Panc1 (cell line): Measurements from ENCODE around the gene RGS3. TPM values are rescaled to one million over a fixed set of nuclear protein-coding genes. Genes with fewer than 3 reads are reported as not detected.

Source experiments
- ATAC-seq: fragments of 200-7000 bp; cut with Tn5 transposase; 2 replicates; pipeline ENCODE4 v1.9.1; 2020; ENCODE audit warnings: mild to moderate bottlenecking, moderate library complexity
- BruUV-seq: library from RNA; stranded (reverse); fragments of 400-500 nt; replicated peaks from 2 replicates; lab custom pipeline; 2021; lab: Mats Ljungman, UMichigan
- CTCF ChIA-PET: fragments of 300-600 bp; sonication (Branson Sonifier 250); formaldehyde crosslinking; loops from one replicate; lab custom pipeline; 2022; ENCODE audit warnings: antibody characterized with exemption; lab: Charles Lee
- POLR2A ChIA-PET: fragments of 300-600 bp; sonication (Branson Sonifier 250); formaldehyde crosslinking; loops from one replicate; lab custom pipeline; 2022; ENCODE audit warnings: antibody characterized with exemption; lab: Charles Lee
- DNase-seq: peaks from one replicate; pipeline ENCODE4 v3.0.0-alpha.2; 2010; ENCODE audit warnings: low read depth, low spot score
- H3K27ac ChIP-seq: 2 replicates; pipeline ENCODE4 v1.5.1; 2011; ENCODE audit warnings: mild to moderate bottlenecking, low read length, inconsistent platforms
- H3K27me3 ChIP-seq: fragments of 200-500 bp; sonication (Bioruptor generic); 2 replicates; pipeline ENCODE4 v1.6.0; 2014; ENCODE audit warnings: low read length, inconsistent platforms; ENCODE audit not compliant: control insufficient read depth, insufficient read depth
- H3K36me3 ChIP-seq: fragments of 200-500 bp; sonication (Bioruptor generic); 2 replicates; pipeline ENCODE4 v1.5.1; 2014; ENCODE audit warnings: inconsistent platforms, mild to moderate bottlenecking, low read length, moderate library complexity; ENCODE audit not compliant: control insufficient read depth, insufficient read depth
- H3K4me1 ChIP-seq: 2 replicates; pipeline ENCODE4 v1.5.1; 2011; ENCODE audit warnings: inconsistent platforms, mild to moderate bottlenecking, low read length, moderate library complexity; ENCODE audit not compliant: control insufficient read depth, insufficient read depth
- H3K4me3 ChIP-seq, 2 experiments: 2 replicates each; pipeline ENCODE4 v1.5.1; 2011 to 2012; ENCODE audit warnings: low read depth in 2 of 2, low read length in 2 of 2, mild to moderate bottlenecking in 2 of 2, inconsistent platforms in 1 of 2, moderate library complexity in 1 of 2
- H3K9me3 ChIP-seq: fragments of 200-500 bp; sonication (Bioruptor generic); 2 replicates; pipeline ENCODE4 v1.5.1; 2014; ENCODE audit warnings: low read depth, mild to moderate bottlenecking, inconsistent platforms, low read length, moderate library complexity; ENCODE audit not compliant: control insufficient read depth, insufficient read depth
- CTCF ChIP-seq: fragments of 450-650 bp; IDR thresholded peaks from 2 replicates; pipeline ENCODE4 v1.5.1; 2017; ENCODE audit warnings: mild to moderate bottlenecking
- POLR2AphosphoS5 ChIP-seq: IDR thresholded peaks from 2 replicates; pipeline ENCODE4 v1.6.1; 2012; ENCODE audit warnings: mild to moderate bottlenecking, low read depth, low read length, moderate library complexity
- REST ChIP-seq, 2 experiments: IDR thresholded peaks; 2 replicates each; pipeline ENCODE4 v1.6.1; 2011 to 2012; ENCODE audit warnings: low read depth in 2 of 2, control low read depth in 1 of 2, low read length in 1 of 2, mild to moderate bottlenecking in 1 of 2, moderate library complexity in 1 of 2; ENCODE audit not compliant: insufficient read depth in 1 of 2
- SIN3A ChIP-seq: IDR thresholded peaks from 2 replicates; pipeline ENCODE4 v1.6.1; 2012; ENCODE audit warnings: low read depth, mild to moderate bottlenecking, low read length, moderate library complexity, borderline replicate concordance; ENCODE audit not compliant: insufficient read depth
- TCF7L2 ChIP-seq: IDR thresholded peaks from 2 replicates; pipeline ENCODE4 v1.6.1; 2011; ENCODE audit warnings: mild to moderate bottlenecking, low read depth, low read length, inconsistent platforms
- in situ Hi-C: cut with HindIII; loops from 2 replicates; pipeline ENCODE4 v1.10.0; 2016; ENCODE audit warnings: low sequenced_read_pairs, low pct_unique_long_range_greater_than_20kb
- intact Hi-C: fragments of 100-400 bp; cut with micrococcal nuclease; formaldehyde crosslinking; loops from one replicate; pipeline ENCODE4 v1.10.0; 2022; ENCODE audit not compliant: unreplicated experiment
- total RNA-seq: library from RNA; stranded (reverse); gene quantifications from one replicate; pipeline ENCODE4 v1.2.1, GENCODE V29; 2021; ENCODE audit not compliant: unreplicated experiment

RGS3 gene
- total RNA-seq, 1 experiment from 2014 or later = 15.1 TPM

- Histone ChIP-seq H3K4me1 (no peaks in the 10 kb centered on the region), H3K27ac (no peak overlapping the region), H3K27me3 (no peaks in the 10 kb centered on the region), H3K9me3 (no peaks in the 10 kb centered on the region), H3K36me3 (no peaks in the 10 kb centered on the region), H3K4me3 (no peak overlapping the region)
- no TSS peak for BruUV-seq
- POLR2A ChIA-PET = interaction anchor here (0.6 to 0.7 kb wide), 2 partner anchors 16 to 1068 kb away, joined by 5 to 10 read pairs; no protein-coding TSS in a partner anchor
- CTCF ChIA-PET = interaction anchor here (0.6 kb wide), 2 partner anchors 108 to 550 kb away, joined by 4 to 6 read pairs; no protein-coding TSS in a partner anchor
- DNase-seq (no peak), ATAC-seq (no peak)
- intact Hi-C loops = no loop called here
- TF ChIP-seq REST (IDR thresholded peaks at IDR 0.05; ENCODE audit: insufficient read depth in 1 of 2, low read depth in 2 of 2, low read length in 1 of 2) (no peak), CTCF (no peak), TCF7L2 (no peak), SIN3A (no peak)
- in situ Hi-C loops = no loop called here
Observed at GRCh38 chr9:113483676-113484257, 20.2 kb downstream of the RGS3 start.

- ATAC-seq = no peak
- ChIA-PET POLR2A (interaction anchor here (0.6 to 0.7 kb wide), 2 partner anchors 17 to 1068 kb away, joined by 5 to 10 read pairs; no protein-coding TSS in a partner anchor), CTCF (interaction anchor here (0.6 kb wide), 2 partner anchors 107 to 550 kb away, joined by 4 to 6 read pairs; no protein-coding TSS in a partner anchor)
- H3K27me3 ChIP-seq = no peaks in the 10 kb centered on the region
- H3K27ac ChIP-seq = no peak overlapping the region
- in situ Hi-C loops = no loop called here
- no TSS peak for BruUV-seq
- TF ChIP-seq CTCF (no peak), POLR2AphosphoS5 (no peak)
- H3K4me1 ChIP-seq = no peaks in the 10 kb centered on the region
- no peaks in the 10 kb centered on the region for H3K36me3 ChIP-seq
- no peak for DNase-seq
- no peaks in the 10 kb centered on the region for H3K9me3 ChIP-seq
- H3K4me3 ChIP-seq = no peak overlapping the region
- intact Hi-C loops = no loop called here
Observed at GRCh38 chr9:113484258-113484730, 20.8 kb downstream of the RGS3 start.
